SKM-1 treated with dmso at 0.1 percent for 144 hours (cell line): Measurements from ENCODE around the gene CHGA.

ENCODE experiments used
- DNase-seq: peaks from one replicate; lab custom pipeline; 2025; ENCODE audit not compliant: unreplicated experiment; lab: John Stamatoyannopoulos, UW

Gene CHGA, protein sequence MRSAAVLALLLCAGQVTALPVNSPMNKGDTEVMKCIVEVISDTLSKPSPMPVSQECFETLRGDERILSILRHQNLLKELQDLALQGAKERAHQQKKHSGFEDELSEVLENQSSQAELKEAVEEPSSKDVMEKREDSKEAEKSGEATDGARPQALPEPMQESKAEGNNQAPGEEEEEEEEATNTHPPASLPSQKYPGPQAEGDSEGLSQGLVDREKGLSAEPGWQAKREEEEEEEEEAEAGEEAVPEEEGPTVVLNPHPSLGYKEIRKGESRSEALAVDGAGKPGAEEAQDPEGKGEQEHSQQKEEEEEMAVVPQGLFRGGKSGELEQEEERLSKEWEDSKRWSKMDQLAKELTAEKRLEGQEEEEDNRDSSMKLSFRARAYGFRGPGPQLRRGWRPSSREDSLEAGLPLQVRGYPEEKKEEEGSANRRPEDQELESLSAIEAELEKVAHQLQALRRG

DNA sequence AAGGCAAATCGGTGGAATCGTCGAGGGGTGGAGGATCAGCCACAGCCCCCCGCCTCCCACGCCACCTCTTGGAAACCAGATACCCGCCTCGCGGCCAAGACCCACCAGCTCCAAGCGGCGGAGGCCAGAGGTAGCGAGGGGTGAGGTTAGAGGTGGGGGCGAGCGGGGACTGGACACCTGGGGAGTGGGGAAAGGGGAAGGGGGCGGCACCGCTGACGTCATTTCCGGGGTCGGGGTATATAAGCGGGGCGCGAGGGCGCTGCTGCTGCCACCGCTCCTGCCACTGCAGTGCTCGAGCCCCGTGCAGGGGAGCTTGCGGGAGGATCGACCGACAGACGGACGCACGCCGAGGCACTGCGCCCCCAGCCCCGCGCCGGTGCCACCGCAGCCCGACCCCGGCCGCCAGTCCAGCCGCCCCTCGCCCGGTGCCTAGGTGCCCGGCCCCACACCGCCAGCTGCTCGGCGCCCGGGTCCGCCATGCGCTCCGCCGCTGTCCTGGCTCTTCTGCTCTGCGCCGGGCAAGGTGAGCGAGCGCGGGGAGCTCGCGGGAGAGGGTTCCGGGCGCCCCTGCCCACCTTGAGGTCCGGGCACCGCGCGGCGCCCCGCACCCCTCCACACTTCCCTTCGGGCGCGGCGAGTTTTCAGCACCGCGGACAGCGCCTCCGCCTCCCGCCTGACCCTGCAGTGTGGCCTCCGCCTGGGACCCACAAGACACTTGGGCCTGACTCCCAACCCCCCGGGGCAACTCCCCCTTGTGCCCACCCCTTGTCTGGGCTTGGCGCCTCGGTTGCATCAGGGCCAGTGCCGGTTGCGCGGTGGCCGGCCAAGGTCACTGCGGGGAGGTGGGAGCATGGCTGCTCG lies at the start of gene CHGA:
TSS of gene CHGA (plus strand) at position 268 of the 861 bp plus-strand sequence. CDS start at position 478, 210 bp downstream.
- no peak for DNase-seq

DNA sequence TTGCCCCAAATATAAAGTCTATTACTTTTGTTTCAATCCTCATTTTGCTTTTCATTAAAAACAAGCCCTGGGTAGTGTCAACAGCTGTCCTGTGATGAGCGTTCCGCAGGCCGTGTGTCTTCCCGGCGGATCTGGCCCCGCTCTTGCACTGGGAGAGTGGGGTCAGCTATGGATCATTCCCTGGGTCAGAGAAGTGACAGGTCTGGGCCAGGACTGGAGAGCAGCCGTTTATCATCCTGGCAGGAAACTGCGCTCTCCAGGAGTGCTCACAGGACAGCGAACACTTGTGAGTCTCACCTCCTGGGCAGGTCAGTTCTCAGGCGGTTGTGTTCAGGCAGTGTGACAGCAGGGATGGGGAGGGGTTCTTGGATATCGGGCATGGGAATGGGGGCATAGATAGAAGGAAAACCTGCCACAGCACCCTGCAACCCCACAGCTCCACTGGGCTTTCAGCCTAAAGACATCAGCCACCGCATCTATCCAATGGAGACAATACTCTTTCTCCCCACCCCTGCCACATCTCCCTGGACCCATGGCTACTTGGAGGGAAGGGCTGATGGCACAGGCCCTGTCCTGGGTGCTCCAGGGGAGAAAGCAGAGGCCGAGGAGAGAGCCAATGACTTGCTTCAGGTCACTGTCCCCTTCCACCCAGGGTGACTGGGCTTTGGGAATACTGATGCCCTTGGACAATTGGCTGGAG lies 47.8 kb upstream of the CHGA start:
- no peak for DNase-seq

DNA sequence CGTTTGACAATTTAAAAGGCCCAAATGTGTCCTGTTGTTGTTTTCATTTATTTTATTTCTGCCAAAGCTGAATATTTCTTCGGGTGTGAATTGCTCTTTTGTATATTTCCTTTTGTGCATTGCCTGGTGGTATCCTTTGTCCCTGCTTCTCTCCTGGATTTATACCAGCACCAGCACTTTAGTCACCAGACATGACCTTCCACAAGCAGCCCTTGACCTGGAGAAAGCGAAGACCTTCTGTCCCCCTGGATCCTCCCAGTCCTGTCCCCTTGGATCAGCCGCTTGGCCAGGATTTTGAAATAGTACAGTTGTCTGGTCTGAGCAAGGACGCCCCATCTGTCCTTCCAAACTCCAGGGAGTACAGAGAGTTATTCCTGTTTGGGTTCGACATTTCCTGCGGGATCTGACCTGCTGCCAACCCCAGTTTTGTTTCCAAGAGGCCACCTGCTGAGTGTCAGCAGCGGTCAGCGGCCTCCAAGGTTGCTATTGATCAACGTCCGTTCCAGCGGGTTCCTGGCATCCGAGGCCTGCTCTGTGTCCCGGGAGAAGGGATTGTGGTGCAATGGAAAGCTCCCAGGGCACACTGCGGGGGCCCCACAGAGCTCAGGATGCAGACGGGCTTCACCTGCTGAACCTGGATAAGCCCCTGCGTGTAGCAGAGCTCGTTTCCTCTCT lies 45.1 kb upstream of the CHGA start:
- DNase-seq = no peak

DNA sequence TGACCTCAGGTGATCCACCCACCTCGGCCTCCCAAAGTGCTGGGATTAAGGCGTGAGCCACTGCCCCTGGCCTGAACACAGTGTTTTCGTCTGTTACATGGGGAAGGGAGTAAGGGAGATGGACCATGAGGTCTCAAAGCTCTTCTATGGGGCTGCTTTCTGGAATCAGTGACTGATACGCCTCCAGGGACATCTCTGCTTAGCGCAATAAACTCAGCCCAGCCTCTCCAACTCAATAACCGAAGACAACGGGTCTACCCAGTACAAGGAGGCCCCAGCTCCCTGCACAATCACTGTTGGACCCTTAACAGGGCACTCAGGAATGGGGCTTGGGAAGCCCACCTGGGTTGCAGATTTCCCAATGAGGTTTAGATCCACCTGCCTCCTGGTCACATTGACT lies 42.6 kb upstream of the CHGA start:
- no peak for DNase-seq

DNA sequence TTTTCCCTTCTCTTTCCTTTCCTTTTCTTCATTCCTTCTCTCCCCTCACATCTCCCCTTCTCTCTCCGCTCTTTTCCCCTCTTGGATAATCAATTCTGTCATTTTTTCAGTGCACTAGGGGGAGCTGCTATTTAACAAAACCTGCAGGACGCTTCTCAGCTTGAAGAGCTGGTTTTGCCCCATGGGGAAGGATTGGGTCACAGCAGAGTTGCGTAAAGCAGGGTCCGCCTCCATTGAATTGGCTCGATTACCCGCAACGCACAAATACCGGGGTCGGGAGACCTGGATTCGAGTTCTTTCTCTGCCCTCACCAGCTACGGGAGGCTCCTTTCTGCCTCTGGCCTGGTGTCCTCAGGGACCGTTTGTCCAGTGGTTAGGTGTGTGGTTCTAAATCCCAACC lies 42.1 kb upstream of the CHGA start:
- DNase-seq = no peak

DNA sequence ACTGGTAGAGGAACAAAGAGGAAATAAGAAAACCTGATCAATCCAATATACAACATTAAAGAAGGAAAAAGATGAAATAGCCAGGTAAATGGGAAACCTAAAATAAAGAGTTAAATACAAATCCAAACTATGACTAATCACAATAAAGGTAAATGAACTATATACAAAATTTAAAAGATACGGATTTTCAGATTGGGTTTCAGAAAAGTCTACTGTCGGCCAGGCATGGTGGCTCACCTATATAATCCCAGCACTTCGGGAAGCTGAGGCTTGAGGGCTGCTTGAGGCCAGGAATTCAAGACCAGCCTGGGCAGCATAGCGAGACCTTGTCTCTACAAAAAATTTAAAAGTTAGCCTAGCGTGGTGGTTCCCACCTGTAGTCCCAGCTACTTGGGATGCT lies 39.9 kb upstream of the CHGA start:
- DNase-seq = no peak

DNA sequence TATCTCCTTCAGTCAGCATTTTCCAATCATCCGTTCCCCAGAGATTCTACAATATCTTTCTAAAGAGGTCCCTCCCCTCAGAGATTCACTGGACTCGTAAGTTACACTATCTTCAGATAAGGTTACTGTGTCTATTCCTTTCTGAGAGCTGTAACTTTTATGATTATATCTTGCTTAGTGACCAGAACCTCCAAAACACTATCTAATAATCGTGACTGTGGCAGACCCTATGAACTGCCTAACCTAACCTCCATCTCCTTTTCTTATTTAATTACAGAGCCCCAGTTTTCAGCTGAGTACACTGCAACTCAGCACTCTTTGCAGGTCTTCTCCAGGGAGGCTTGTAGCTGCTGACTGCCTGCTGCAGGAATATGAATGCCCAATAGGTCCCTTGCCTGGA lies 38.5 kb upstream of the CHGA start:
- DNase-seq = no peak

DNA sequence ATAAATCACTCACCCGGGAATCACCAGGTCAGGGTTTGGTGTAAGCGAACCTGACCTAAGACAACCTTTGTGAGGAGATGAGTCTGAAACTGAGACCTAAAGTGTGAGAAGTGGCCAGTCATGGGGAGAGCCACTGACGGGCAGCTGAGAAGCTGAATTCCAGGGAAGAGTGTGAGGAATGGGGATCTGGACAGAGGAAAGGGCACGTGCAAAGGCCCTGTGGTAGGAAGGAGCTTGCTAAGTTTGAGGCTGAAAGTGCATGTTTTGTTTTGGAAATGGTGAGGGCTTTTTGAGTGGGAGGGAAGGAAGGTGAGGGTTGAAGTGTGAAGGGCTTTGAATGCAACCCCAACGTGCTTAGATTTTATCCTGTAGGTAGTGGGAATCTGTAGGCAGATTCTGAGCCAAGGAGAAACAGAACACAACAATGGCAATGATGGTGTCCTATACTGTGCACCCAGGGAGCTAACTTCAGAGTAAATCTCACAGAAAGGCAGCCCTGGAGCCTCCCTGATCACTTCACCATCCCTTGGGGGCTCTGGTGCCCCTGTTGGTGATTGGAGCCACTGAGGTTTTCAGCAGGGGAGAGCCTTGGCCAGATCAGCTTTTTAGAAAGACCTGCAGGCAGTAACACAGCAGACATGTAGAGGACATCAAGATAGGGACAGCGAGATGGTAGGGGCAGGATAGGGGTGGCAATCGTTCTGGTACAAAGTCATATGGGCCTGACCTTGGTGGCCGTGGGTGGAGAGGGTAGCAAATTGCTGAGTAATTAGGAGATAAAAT lies 37.5 kb upstream of the CHGA start:
- DNase-seq = no peak

- DNase-seq = no peak
These were observed 36.6 kb upstream of the CHGA start for GRCh38 chr14:92886337-92886736.

GRCh38 chr14:92887157-92887556 lies 35.8 kb upstream of the CHGA start:
- DNase-seq = no peak

DNA sequence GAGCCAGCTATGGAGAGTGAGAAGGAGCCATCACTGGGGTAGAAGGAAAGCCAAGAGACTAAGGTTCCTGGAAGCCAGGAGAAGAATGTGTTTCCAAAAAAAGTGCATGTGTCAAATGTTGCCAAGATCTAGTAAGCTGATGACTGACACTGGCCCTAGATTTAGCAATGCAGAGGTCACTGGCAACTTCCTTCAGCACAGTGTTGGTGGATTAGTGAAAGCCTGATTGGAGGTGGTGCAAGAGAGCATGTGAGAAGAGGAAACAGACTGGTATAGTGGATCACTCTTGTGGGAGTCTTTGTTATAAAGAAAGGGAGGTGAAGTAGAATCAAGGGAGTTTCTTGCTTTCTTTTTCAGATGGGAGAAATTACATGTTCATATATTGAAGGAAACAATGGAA lies 34.1 kb upstream of the CHGA start:
- DNase-seq = no peak

DNA sequence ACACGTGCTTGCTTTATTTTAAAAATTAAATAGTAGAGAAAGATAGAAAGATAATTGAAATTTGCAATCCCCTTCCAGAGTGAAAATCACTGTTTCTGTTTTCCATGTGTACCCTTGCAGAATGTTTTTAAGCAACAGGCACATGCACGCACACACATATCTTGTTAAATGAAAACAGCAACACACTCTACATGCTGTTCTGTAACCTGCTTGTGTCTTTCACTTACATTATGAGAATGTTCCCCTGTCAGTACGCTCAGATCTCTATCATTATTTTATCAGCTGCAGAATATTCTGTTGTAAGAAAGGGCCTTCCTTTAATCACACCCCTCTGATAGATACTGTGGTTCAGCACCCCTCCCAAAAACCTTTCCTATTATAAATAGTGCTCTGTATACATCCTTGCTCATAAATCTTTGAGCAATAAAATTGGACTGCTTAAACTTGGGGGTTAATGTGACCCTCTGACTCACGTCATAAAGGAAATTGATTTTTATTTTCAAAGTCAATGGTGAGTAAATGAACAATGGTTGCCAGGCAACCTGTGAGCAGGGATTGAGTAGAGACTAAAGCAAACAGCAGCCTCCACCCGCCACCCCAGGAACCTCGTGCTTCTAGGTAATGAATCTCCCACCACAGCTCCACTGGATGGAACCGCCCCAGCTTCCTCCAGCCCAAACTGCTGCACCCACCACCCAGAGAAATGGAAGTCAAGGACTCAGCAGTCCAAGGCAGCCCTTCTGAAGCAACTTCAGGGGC lies 31.9 kb upstream of the CHGA start:
- no peak for DNase-seq

DNA sequence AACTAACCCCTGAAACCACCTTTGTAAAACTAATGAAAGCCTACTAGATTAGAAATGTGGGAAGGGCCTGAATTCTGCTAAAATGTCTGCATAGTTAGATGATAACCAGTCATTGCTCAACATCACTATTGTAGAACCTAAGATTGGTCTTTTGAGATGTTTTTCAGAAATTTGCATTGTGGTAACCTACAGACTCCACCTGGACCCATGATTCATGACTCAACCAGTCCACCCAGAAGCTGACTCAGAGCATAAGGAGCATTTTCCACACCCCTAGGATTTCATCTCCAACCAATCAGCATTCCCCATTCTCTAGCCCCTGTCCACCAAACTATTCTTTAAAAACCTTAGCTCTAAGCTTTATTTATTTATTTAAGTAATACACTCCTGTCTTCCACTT lies 30.4 kb upstream of the CHGA start:
- no peak for DNase-seq

DNA sequence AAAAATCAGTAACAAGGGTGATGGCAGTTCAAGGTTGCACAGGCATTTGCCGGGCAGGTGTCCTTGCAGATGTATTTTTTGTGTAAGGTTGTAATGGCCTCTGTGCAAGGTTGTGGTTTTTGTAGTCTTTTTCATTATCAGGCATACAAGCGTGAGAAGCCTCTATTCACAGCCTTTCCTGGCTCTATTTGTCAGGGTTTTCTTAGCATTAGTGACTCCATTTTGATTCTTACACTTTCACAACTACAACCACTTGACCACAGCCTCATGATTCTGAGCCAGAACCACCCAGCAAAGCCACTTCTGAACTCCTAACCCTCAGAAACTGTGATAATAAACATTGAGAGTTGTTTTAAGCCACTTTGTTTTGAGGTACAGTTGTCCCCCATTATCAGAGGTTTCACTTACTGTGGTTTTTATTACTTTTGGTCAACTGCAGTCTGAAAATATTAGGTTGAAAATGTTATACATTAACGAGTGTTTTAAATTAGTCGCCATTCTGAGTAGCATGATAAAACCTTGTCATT lies 27.5 kb upstream of the CHGA start:
- DNase-seq = no peak

DNA sequence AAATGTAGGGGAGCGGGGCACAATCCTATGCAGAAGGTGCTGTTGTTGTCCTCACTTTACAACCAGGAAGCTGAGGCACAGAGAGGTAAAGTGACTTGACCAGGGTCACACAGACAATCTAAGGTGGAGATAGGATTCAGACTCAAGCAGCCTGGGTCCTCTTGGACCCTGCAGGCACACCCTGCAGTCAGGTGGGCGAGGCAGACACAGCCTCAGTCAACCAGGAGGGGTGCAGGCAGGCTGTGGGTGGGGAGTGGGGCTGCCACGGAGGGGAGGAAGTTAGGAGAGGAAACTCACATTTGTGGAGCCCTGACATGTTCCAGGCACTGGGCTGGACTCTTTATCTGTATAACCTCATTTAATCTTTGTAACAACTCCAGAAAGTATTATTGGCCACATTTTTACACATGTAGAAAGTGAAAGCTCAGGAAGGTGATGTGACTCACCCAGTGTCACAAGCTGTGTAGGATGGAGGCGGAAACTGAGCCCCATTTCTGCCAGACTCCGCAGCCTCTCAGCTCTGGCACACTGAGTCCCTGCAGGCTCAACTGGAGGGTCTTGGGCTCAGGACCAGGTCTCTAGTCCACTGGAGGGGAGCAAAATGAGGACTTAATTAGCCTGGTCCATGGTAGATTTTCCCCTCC lies 24.9 kb upstream of the CHGA start:
- no peak for DNase-seq

GRCh38 chr14:92898566-92899131 lies 24.3 kb upstream of the CHGA start:
- no peak for DNase-seq

GRCh38 chr14:92900660-92901059 lies 22.3 kb upstream of the CHGA start:
- DNase-seq = no peak

GRCh38 chr14:92902191-92902590 lies 20.8 kb upstream of the CHGA start:
- no peak for DNase-seq
